Right lobe of liver (tissue), 6 donors: ENCODE measurements around the gene NCK2. TPM values are rescaled to one million over a fixed set of nuclear protein-coding genes. Genes with fewer than 3 reads are reported as not detected.

Experiments used
- ATAC-seq, 4 donors: fragments of 200-7000 bp; cut with Tn5 transposase; one replicate each; pipeline ENCODE4 v1.9.1; 2020; ENCODE audit warnings: mild to moderate bottlenecking in 4 of 4, moderate library complexity in 4 of 4
- DNase-seq, 3 donors: peaks; one replicate each; pipeline ENCODE4 v3.0.0-alpha.2; 2020
- H3K27ac ChIP-seq, 3 donors: fragments of 200-600 bp; one replicate each; pipeline ENCODE4 v1.8.0; 2022
- H3K27me3 ChIP-seq, 2 donors: fragments of 200-600 bp; one replicate each; pipeline ENCODE4 v1.8.0; 2022
- H3K36me3 ChIP-seq, 4 donors: fragments of 200-600 bp; sonication (generic) in 1 of 4; one replicate each; pipeline versions ENCODE4 v1.5.1 to v1.8.0; 2017 to 2022; ENCODE audit warnings: control low read depth in 1 of 4
- H3K4me1 ChIP-seq, 4 donors: fragments of 200-600 bp; sonication (generic) in 1 of 4; one replicate each; pipeline versions ENCODE4 v1.5.1 to v1.8.0; 2017 to 2022; ENCODE audit warnings: control low read depth in 1 of 4
- H3K4me3 ChIP-seq, 3 donors: fragments of 200-600 bp; one replicate each; pipeline ENCODE4 v1.8.0; 2022
- H3K9me3 ChIP-seq, 4 donors: fragments of 200-600 bp; sonication (generic) in 1 of 4; one replicate each; pipeline versions ENCODE4 v1.5.1 to v1.8.0; 2017 to 2022; ENCODE audit warnings: control low read depth in 1 of 4
- CTCF ChIP-seq, 4 donors: fragments of 200-600 bp in 3 of 4; fragments of 450-650 bp in 1 of 4; IDR thresholded peaks; one replicate each; pipeline versions ENCODE4 v1.5.1 to v1.8.0; 2016 to 2022; ENCODE audit warnings: antibody characterized with exemption in 4 of 4, mild to moderate bottlenecking in 2 of 4
- POLR2A ChIP-seq: fragments of 450-650 bp; IDR thresholded peaks from one replicate; pipeline ENCODE4 v1.6.1; 2017; ENCODE audit warnings: antibody characterized with exemption, mild to moderate bottlenecking
- WGBS: methylation state at CpG from one replicate; pipeline ENCODE4 v1.1.6; 2018; ENCODE audit warnings: low coverage, low lambda C conversion rate; ENCODE audit not compliant: insufficient coverage; ENCODE audit errors: missing lambda C conversion rate; 5-methylcytosine and 5-hydroxymethylcytosine counted together
- intact Hi-C, 2 donors: fragments of 100-400 bp; cut with DNase I; formaldehyde crosslinking; loops; one replicate each; pipeline versions ENCODE4 v1.11.2 to v1.14.1; 2022
- total RNA-seq, 6 experiments: library from RNA; depleted of rRNA in 2 of 6; stranded (reverse); fragments of >200 nt in 2 of 6; fragmentation: NEBNext Ultra II Directional in 3 of 6; extraction: Animal tissue kit (Norgen Biotek cat#: 25700) in 3 of 6; gene quantifications; one replicate each; pipeline versions ENCODE4 v1.1.0 to v1.2.4, GENCODE V29; 2016 to 2023
- donor health status: DM: no; HTN: yes; CAD: no.
- donor health status: DM: no; HTN: no; CAD: no.
- donor health status: DM: no; HTN: no; CAD: no.
- donor health status: DM: no; HTN: yes; CAD: no.
- donor health status: DM: no; HTN: yes; CAD: no.

The NCK2 gene
- total RNA-seq, 6 experiments from 2014 or later = 4.8 to 11.7 (median 7.1) TPM

GRCh38 chr2:105785095-105785847 lies 40.6 kb downstream of the NCK2 start:
- Histone ChIP-seq H3K9me3 (no peaks in the 10 kb centered on the region), H3K4me1 (no peaks in the 10 kb centered on the region), H3K27me3 (no peaks in the 10 kb centered on the region), H3K36me3 (no peaks in the 10 kb centered on the region), H3K4me3 (no peak overlapping the region), H3K27ac (no peak overlapping the region)
- TF ChIP-seq POLR2A (no peak), CTCF (IDR thresholded peaks at IDR 0.05) (no peak)
- ATAC-seq (no peak), DNase-seq (no peak)
- WGBS = 91% methylated on average over 13 of the region's 17 CpGs
- intact Hi-C loops = no loop called here

GRCh38 chr2:105786231-105787230 lies 41.8 kb downstream of the NCK2 start:
- intact Hi-C loops = no loop called here
- WGBS = 87% methylated on average over 5 of the region's 23 CpGs
- H3K27me3 ChIP-seq = no peaks in the 10 kb centered on the region
- no peak overlapping the region for H3K27ac ChIP-seq
- no peaks in the 10 kb centered on the region for H3K4me1 ChIP-seq
- no peaks in the 10 kb centered on the region for H3K36me3 ChIP-seq
- no peaks in the 10 kb centered on the region for H3K9me3 ChIP-seq
- TF ChIP-seq CTCF (IDR thresholded peaks at IDR 0.05) (no peak), POLR2A (no peak)
- no peak overlapping the region for H3K4me3 ChIP-seq
- ATAC-seq = peak in 3 of 4 donors; percentile 27 to 45 (median 38)
- DNase-seq = no peak

DNA sequence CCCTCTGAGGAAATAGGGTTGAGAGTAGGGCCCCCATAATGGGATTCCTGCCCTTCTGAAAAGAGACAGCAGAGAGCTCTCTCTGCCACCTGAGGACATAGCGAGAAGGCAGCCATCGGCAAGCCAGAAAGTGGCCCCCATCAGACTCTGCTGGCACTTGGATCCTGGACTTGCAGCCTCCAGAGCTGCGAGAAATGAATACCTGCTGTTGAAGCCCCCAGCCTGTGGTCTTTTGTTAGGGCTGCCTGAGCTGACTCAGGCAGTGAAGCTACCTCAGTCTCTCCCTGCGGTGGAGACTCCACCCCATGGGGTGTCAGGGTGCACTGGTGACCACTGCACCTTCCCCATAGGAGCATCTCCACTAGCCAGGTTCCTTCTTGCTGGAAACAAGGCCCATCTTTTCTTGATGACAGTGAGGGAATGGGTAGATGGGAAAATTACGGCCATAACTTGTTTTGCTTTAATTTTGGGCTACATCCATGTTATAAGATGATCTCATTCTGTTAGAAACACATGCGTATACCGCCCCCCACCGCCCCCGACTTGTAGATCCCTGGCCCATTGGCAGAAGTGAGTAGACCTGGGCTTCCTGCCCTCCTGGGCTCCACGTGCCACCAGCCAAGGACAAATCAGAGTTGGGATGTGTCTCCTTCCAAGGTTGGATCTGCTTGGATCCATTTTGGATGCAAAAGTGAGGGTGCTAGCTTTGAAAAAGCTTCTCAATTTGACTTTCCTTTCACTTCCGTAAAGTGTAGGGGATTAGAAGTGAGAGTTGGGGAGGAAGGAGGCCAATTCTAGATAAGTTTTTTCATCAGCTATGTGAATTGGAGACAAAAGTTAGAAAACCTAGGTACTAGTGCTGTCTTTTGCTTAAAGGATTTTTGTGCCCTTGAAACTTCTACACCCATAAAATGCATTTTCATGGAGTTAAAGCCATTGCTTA lies 42.9 kb downstream of the NCK2 start:
- H3K4me1 ChIP-seq = no peaks in the 10 kb centered on the region
- 74% methylated on average over 7 of the region's 11 CpGs for WGBS
- no peaks in the 10 kb centered on the region for H3K9me3 ChIP-seq
- TF ChIP-seq CTCF (IDR thresholded peaks at IDR 0.05) (peak in 1 of 4 donors; percentile 13), POLR2A (no peak)
- ATAC-seq (peak in 3 of 4 donors; percentile 19 to 35 (median 32)), DNase-seq (no peak)
- intact Hi-C loops = no loop called here
- H3K27me3 ChIP-seq = no peaks in the 10 kb centered on the region
- no peak overlapping the region for H3K27ac ChIP-seq
- no peak overlapping the region for H3K4me3 ChIP-seq
- no peaks in the 10 kb centered on the region for H3K36me3 ChIP-seq

DNA sequence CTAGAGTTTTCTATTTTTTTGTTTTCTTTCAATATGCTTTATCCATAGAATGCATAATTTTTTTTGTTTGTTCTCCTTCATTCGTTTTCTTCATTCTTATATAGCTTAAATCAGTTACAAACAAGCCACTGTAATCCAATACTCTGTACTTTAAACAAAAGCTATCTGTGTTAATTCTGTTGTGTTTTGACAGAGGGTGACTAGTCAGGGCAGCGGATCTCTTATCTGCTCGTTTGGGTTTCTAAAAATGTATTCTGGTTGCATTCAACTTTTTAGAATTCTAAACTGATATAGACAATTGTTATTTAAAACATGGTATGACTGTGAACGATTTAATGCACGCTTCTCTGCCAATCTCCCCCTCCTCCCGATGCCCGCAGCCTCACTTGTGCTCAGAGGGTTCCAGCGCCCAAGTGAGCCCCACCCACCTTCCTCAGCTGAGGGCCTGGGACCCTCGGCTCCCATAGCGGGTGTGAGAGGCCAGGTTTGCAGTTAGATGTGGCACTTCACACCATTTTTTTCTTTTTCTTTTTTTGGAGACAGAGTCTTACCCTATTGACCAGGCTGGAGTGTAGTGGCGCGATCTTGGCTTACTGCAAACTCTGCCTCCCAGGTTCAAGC lies 44.1 kb downstream of the NCK2 start:
- 82% methylated on average over 9 of the region's 12 CpGs for WGBS
- DNase-seq (no peak), ATAC-seq (no peak)
- no peaks in the 10 kb centered on the region for H3K4me1 ChIP-seq
- intact Hi-C loops = no loop called here
- H3K36me3 ChIP-seq = no peaks in the 10 kb centered on the region
- H3K9me3 ChIP-seq = no peaks in the 10 kb centered on the region
- no peak for TF ChIP-seq CTCF (IDR thresholded peaks at IDR 0.05)
- no peak for TF ChIP-seq POLR2A
- H3K4me3 ChIP-seq = no peak overlapping the region
- H3K27ac ChIP-seq = no peak overlapping the region
- H3K27me3 ChIP-seq = no peaks in the 10 kb centered on the region
